Renal pelvis (tissue), 4 donors: ENCODE results near the gene RNF32. TPM values are rescaled to one million over a fixed set of nuclear protein-coding genes. Genes with fewer than 3 reads are reported as not detected.
"Not testable (repeated sequence)": the region's sequence is repeated elsewhere in the genome, so short reads cannot be mapped to it uniquely, and the experiment has no call there.

Experiments used
- DNase-seq: peaks from one replicate; pipeline ENCODE4 v3.0.0-alpha.2; 2013
- polyA plus RNA-seq, 3 donors: library from polyadenylated mRNA; unstranded; fragments of 120-200 nt; gene quantifications; one replicate each; pipeline ENCODE4 v1.2.1, GENCODE V29; 2013; ENCODE audit not compliant: insufficient read length in 3 of 3

Gene RNF32
- polyA plus RNA-seq, 3 donors: 2.7 to 4.3 (median 3.5) TPM

GRCh38 chr7:156612930-156613329 lies 27.6 kb upstream of the RNF32 start:
- DNase-seq: no peak

DNA sequence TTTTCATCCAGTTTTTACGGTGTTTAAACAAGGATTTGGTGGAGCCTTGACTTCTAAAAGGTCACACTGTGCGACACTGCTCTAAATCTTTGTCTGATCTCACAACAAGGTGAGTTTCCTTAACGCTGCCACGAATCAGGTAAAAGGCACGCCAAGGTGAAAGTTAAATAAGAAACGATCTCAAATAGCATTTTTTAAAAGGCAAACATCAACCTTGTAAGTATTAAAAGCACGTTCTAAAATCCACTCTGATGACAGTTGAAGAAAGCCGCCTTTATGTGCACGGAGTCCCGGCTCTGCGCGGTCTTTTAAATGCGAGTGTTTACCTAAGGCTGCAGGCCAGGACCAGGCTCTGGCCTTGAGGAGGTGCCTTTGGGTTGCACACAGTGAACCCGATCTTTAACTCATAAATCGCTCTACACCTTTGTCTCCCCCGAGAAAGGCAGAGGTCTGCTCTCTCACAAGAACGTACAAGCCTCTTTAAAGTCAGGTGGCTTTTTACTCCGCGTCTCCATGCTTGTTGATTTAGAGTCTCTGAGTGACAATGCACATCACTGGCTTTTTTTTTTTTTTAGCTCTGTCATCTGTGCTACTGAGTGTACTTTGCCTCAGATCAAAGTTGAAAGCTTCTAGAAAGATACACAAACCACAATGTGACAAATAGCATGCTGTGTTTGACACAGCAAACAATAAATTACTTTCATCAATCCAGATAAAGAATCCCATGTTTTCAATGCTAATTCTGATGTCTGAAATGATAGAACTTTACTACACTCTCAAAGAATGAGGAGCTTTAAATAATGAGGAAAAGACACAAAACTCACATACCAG lies 25.9 kb upstream of the RNF32 start:
- DNase-seq: no peak

- DNase-seq: no peak
Measured at GRCh38 chr7:156616269-156617202, 24.0 kb upstream of the RNF32 start.

DNA sequence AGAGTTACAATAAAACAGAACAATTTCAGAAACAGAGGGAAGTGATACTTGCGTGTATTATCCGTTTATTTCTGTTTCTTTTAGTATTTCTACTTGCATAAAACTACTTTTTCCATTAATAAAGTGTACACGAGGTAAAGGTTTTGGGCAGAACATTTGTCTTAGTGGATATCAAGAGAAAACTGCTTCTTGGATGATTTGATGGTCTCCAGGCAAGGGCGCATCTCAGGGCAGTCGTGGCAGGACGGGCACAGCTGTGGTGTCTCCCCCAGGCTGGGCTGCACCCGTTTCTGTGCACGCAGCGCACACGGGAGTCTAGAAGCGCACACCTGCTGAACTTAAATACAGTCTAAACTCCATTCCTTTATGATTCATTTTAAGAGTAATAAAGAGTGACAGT lies 23.4 kb upstream of the RNF32 start:
- DNase-seq: no peak

- DNase-seq: no peak
Measured at GRCh38 chr7:156618078-156618779, 22.3 kb upstream of the RNF32 start.

DNA sequence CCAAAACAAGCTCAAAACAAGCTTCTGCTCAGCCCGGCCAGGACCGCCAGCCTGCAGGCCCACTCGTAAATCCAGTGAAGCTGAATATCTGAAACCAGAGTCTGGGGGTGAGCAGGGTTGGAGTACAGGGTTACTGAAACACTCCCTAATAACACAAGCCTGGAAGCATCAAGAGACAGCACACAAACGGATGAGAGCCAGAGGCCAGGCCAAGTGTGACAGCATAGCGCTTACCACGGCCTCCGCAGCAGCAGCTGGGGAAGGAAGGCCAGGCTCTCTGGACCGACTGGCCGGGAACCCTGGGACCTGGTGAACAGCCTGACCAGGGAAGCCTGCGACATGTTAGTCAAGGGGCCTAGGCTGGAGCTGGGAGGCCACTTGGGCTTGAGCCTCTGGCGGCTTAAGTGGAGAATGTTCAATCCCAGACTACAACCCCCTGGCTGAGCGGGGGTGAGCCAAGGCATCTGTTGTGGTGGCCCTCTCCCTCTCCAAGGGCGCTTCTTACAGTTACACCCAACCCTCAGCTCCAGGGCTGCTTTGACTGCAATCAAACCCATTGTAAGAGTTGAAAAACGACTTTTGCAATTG lies 21.7 kb upstream of the RNF32 start:
- DNase-seq: peak; percentile 62

DNA sequence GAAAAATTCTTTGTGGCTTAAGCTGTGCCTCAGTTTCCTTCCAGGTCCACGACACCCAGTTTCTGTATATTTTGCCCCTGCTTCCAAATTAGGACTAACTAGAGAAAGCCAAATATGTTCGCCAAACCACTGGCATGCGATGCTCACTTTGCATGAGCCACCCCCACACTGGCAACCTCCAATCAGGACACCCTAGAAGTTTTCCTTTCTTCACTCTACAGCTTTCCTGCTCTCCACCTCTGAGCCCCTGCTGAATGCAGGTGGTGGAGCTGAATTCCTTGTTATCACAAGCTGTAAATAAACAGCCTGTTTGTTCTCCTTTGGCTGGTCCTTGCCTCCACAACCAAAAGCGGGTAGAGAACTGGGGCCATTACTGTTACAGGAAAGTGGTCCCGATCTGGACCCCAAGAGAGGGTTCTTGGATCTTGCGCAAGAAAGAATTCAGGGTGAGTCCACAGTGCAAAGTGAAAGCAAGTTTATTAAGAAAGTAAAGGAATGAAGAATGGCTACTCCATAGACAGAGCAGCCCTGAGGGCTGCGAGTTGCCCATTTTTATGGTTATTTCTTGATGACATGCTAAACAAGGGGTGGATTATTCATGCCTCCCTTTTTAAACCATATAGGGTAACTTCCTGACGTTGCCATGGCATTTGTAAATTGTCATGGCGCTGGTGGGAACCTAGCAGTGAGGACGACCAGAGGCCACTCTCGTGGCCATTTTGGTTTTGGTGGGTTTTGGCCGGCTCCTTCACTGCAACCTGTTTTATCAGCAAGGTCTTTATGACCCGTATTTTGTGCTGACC lies 20.9 kb upstream of the RNF32 start:
- not testable (repeated sequence) for DNase-seq

DNA sequence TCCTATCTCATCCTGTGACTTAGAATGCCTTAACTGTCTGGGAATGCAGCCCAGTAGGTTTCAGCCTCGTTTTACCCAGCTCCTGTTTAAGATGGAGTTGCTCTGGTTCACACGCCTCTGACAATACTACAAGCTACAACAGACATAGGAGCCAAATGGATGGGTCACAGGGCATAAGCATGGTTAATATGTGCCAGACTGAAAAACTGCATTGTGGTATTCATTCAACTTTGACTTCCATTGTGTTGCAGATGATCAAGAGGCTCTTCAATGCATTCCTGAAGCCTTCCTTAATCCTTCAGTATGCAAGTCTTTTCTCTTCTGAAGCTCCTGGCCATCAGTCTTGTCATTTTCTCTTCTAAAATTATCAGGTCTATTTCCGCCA lies 20.3 kb upstream of the RNF32 start:
- no peak for DNase-seq

- DNase-seq: no peak
Measured at GRCh38 chr7:156621652-156622051, 18.9 kb upstream of the RNF32 start.

- no peak for DNase-seq
Measured at GRCh38 chr7:156625580-156625979, 15.0 kb upstream of the RNF32 start.

DNA sequence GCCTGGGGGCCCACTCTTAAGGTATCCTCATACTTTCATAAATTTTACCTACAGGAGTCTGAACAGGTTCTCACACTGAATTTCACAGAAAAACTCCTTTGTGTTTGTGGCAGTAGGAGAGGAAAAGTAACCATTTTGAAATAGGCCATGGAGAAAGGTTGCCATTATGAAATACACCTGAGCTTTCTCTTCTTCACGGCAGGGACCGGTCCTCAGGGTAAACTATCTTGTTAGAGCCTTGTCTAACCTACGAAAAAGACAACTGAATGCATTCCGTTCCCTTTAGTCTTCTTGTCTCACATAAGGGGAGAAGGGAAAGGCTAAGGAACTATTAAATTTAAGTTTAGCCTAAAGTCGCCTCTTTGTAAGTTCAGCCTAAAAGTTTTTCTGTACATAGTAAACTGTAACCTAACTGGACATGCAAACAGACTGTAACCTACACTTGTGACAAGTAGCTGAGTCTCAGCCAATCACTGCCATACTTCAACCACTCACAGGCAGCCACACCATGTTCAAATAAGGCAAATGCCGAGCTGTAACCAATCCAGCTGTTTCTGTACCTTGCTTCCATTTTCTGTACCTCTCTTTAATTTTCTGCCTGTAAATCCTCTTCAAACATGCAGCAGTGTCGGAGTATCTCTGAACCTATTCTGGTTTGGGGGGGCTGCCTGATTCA lies 14.2 kb upstream of the RNF32 start:
- DNase-seq: no peak

DNA sequence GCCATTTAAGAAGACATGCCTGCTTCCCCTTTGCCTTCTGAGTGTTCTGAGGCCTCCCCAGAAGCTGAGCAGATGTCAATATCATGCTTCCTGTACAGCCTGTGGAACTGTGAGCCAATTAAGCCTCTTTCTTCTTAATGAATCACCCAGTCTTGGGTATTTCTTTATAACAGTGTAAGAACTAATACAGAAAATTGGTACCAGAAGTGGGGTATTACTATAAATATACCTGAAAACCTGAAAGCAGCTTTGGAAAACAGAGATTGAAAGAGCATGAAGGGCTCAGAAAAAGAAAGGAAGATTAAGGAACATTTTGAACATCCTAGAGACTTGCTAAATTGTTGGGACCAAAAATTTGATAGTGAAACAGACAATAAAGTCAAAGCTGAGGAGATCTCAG lies 12.0 kb upstream of the RNF32 start:
- no peak for DNase-seq

DNA sequence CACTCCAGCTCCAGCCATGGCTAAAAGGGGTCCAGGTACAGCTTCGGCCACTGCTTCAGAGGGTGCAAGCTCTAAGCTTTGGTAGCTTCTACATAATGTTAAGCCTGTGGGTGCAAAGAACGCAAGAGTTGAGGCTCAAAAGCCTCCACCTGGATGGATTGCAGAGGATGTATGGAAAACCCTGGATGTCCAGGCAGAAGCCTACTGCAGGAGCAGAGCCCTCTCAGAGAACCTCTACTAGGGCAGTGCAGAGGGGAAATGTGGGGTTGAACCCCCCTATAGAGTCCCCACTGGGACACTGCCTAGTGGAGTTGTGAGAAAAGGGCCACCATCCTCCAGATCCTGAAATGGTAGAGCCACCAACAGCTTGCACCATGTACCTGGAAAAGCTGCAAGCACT lies 10.7 kb upstream of the RNF32 start:
- no peak for DNase-seq

DNA sequence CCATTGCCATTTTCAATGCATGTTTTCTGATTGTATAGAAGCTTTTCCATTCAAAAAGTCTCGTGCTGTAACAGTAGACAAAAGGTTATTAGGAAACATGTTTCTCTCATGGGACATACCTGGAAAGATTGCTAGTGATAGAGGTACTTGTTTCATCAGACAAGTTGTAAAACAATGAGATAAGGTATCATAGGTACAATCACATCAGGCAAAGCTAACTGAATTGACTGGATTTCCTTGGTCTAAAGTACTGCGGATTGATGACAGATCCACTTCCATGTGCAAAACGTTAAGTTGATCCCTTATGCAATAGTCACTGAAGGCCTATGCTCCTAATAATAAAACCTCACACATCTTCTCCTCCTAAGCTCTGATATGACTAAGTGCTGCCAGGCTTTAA lies 6.5 kb upstream of the RNF32 start:
- no peak for DNase-seq

DNA sequence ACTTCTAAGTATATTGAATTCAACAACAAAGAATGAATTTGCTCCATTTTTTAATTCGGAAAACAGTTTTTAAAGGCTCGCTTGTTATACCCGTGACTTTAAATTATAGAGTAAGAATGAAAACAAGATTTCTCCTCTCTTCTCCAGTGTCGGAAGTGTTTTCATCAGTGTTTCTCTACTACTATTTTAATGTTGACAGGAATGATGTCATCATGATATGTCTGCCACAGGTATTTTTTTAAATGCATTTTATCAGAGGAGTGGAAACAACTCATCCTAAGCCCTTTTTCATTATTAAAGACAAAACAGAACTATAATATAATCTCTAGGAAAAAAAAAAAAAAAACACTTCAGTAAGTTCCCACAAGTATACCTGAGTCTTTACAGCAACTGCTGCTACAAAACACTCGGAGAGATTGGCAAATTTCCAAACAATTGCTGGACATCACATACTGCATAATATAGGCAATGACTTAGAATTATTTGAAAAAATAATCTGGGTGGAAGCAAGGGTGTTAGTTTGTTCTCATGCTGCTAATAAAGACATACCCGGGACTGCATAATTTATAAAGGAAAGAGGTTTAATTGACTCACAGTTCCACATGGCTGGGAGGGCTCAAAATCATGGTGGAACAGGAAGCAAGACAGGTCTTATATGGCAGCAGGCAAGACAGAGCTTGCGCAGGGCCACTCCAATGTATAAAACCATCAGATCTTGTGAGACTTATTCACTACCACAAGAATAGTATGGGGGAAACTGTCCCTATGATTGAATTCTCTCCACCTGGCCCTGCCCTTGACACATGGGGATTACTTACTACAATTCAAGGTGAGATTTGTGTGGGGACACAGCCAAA lies 4.8 kb upstream of the RNF32 start:
- DNase-seq: no peak

- DNase-seq: not testable (repeated sequence)
Measured at GRCh38 chr7:156637093-156637492, 3.5 kb upstream of the RNF32 start.

DNA sequence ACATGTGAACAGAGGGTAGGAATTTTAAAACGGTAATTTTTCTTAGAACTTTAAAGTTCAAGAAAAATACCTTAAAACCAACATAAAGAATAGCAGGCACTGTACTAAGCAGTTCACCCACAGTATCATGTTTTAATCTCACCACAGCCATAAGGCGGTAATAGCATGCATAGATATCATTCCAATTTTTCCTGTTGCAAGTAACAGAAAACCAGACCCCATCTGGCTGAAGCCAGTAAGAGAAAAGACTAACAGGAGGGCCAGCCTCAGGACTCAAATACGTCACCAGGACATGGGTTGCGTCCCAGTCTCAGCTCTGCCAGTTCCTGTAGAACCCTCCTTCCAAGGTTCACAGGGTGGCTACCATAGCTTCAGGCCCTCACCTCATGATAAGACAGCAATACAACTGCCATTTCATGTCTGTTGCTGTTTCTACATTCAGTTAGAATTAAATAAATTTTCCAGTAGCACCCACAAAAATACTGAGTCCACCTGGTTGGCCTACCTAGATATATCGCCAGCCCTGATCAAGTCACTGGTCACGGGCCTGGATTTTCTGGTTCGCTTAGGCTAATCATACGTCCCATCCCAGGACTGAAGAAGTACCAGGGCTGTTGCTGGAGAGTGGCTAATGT lies 2.0 kb upstream of the RNF32 start:
- DNase-seq: no peak

- DNase-seq: no peak
Measured at GRCh38 chr7:156639426-156640256, 933 bp upstream of the RNF32 start.
